ENCODE measurements around the gene CAMK2G.
A peak's percentile ranks its signal among the peaks of the same experiment; 100 is the strongest.

CAMK2G gene

DNA sequence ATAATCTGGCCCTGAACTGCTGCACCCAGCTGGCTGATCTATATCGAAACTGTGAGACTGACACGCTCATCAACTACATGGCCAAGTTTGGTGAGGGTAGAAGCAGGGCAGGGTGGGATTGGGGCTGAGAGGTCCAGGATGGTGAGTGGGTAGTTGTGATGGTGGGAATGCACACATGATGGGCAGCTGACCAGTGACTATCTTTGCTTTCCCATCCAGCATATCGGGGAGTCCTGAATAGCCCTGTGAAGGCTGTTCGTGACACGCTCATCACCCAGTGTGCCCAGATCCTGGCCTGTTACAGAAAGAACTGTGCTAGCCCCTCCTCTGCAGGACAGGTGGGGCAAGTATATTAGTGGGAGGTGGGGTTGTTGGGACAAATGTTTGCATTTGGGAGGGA is 105.0 kb downstream of the CAMK2G start:
- H3K4me3 ChIP-seq (ENCODE audit: low read length) = no peak overlapping the region
- DNase-seq (ENCODE audit: low read depth) = no peak
- TF ChIP-seq, protein P1, sequence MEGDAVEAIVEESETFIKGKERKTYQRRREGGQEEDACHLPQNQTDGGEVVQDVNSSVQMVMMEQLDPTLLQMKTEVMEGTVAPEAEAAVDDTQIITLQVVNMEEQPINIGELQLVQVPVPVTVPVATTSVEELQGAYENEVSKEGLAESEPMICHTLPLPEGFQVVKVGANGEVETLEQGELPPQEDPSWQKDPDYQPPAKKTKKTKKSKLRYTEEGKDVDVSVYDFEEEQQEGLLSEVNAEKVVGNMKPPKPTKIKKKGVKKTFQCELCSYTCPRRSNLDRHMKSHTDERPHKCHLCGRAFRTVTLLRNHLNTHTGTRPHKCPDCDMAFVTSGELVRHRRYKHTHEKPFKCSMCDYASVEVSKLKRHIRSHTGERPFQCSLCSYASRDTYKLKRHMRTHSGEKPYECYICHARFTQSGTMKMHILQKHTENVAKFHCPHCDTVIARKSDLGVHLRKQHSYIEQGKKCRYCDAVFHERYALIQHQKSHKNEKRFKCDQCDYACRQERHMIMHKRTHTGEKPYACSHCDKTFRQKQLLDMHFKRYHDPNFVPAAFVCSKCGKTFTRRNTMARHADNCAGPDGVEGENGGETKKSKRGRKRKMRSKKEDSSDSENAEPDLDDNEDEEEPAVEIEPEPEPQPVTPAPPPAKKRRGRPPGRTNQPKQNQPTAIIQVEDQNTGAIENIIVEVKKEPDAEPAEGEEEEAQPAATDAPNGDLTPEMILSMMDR (IDR thresholded peaks at IDR 0.05; ENCODE audit: insufficient read depth, low read depth, low read length, missing control alignments) = no peak

DNA sequence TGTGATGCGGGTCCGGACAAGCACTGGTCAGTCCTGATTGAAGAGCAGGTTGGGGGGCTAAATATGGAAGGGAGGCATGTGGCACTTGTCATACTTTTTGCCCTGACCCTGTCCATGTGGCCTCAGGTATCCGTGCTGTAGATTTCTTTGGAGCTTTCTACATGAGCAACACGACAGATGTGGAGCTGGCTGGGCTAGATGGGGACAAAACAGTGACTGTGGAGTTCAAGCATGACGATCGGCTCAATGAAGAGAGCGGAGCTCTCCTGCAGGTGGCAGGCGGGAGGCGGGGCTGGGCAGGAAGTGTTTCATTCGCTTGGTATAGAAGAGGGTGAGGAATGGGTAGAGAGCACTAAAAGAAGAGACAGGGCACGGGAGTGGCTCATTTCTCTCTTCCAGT is 105.5 kb downstream of the CAMK2G start:
- H3K4me3 ChIP-seq (ENCODE audit: low read length) = no peak overlapping the region
- TF ChIP-seq, protein P1 (IDR thresholded peaks at IDR 0.05; ENCODE audit: insufficient read depth, low read depth, low read length, missing control alignments) = peak; percentile 27
- no peak for DNase-seq (ENCODE audit: low read depth)

DNA sequence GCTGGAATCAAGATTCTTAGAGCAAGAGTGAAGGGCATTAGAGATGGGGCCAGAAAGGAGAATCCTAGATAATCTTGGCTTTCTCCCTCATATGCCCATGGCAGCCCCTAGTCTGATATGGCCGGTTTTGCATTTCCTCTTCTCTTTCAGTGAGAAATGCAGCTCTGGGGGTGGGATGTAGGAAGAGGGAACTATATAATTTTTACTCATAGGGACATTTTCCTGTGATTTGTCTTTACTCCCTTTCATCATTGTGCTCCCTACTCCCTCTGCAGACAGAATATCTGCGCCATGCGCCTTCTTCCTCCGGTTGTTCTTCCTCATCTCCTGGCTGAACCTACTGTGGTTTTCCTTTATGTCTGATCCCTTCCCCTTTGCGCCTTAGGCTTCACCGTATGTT is 109.3 kb downstream of the CAMK2G start:
- H3K4me3 ChIP-seq (ENCODE audit: low read length) = no peak overlapping the region
- TF ChIP-seq, protein P1 (IDR thresholded peaks at IDR 0.05; ENCODE audit: insufficient read depth, low read depth, low read length, missing control alignments) = no peak
- no peak for DNase-seq (ENCODE audit: low read depth)

DNA sequence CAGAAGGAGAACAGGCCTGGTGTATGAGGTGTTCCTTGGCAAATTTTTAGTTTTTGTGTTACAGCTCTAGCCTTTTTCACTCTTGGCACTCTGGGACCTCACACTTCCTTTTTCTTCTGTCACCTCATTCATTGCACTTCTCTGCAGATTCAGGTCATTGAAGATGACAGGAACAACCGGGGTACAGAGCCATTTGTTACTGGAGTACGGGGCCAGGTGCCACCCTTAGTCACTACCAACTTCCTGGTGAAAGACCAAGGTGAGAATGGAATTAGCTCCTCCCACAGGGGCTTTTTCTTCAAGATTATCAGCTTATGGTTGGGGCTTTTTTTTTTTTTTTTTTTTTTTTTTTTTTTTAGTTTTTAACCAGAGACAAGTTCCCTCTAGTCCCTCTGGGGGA is 111.0 kb downstream of the CAMK2G start:
- H3K4me3 ChIP-seq (ENCODE audit: low read length) = no peak overlapping the region
- TF ChIP-seq, protein P1 (IDR thresholded peaks at IDR 0.05; ENCODE audit: insufficient read depth, low read depth, low read length, missing control alignments) = no peak
- no peak for DNase-seq (ENCODE audit: low read depth)

DNA sequence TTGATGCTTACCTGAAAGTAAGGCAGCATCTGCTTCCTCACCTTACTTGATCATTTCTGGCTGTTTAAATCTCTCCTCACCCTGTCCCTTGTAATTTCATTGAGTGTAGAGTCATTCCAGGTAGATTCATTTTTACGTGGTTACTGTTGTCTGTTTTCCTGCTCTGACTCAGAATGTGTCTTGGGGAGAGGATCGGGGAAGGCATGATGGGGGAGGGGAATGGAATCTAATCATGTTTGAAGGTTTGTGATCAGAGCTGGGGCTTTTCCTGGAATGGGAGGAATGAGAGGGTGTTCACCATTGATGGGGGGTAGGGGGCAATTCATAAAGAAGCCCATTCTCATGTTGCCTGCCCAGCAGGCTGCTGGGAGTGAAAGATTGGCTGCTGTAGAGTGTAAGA is 111.4 kb downstream of the CAMK2G start:
- TF ChIP-seq, protein P1 (IDR thresholded peaks at IDR 0.05; ENCODE audit: insufficient read depth, low read depth, low read length, missing control alignments) = no peak
- no peak overlapping the region for H3K4me3 ChIP-seq (ENCODE audit: low read length)
- DNase-seq (ENCODE audit: low read depth) = peak; percentile 88
